ENCODE results near the gene PHLPP1. TPM values are rescaled to one million over a fixed set of nuclear protein-coding genes. Genes with fewer than 3 reads are reported as not detected.
A peak's percentile ranks its signal among the peaks of the same experiment; 100 is the strongest.

Gene PHLPP1
- total RNA-seq, 1 experiment from 2014 or later, result 39.9 TPM

GRCh38 chr18:62678847-62679485 lies 36.4 kb upstream of the PHLPP1 start:
- no peak overlapping the region for H3K56ac ChIP-seq (ENCODE audit: insufficient read length, low read depth, low read length)
- no CpG with 5 or more reads among the region's 9 CpGs for WGBS (ENCODE audit: extremely low coverage, insufficient read length, low lambda C conversion rate)
- no peaks in the 10 kb centered on the region for H3K79me1 ChIP-seq (ENCODE audit: insufficient read depth, low read depth, low read length, poor library complexity, severe bottlenecking)
- H4K5ac ChIP-seq (ENCODE audit: insufficient read length, low read depth, low read length), result no peak overlapping the region
- peak overlapping the region; percentile 15 for H3K27ac ChIP-seq (ENCODE audit: insufficient read length, low read depth, low read length)
- H3K23me2 ChIP-seq (ENCODE audit: insufficient read length, low read depth, low read length, poor library complexity, severe bottlenecking), result no peaks in the 10 kb centered on the region
- H4K20me1 ChIP-seq (ENCODE audit: control insufficient read depth, insufficient read depth, insufficient read length), result no peaks in the 10 kb centered on the region
- H2AFZ ChIP-seq (ENCODE audit: low read length), result peak overlapping the region; percentile 94
- H3K27me3 ChIP-seq (ENCODE audit: insufficient read depth, low read length), result no peaks in the 10 kb centered on the region
- H2BK5ac ChIP-seq (ENCODE audit: insufficient read length, low read length), result no peak overlapping the region
- no peak overlapping the region for H3K4me2 ChIP-seq (ENCODE audit: insufficient read depth, insufficient read length, low read length)
- H3K4ac ChIP-seq (ENCODE audit: low read depth, low read length), result no peak overlapping the region
- no peak overlapping the region for H4K91ac ChIP-seq (ENCODE audit: insufficient read length, low read depth, low read length)
- peak overlapping the region; percentile 50 for H3K18ac ChIP-seq (ENCODE audit: insufficient read length, low read depth, low read length)
- no peaks in the 10 kb centered on the region for H3K79me2 ChIP-seq (ENCODE audit: insufficient read depth, low read length)
- peak; percentile 33 for DNase-seq
- H3K23ac ChIP-seq (ENCODE audit: insufficient read length, low read depth, low read length), result no peak overlapping the region
- no peak for TF ChIP-seq CTCF (conservative IDR thresholded peaks at IDR 0.05)
- peaks cover 5% of the 10 kb centered on the region; the same call in 1 of the 2 replicates for H3K4me1 ChIP-seq (ENCODE audit: insufficient read depth, low read length)
- H4K8ac ChIP-seq (replicated peaks; ENCODE audit: insufficient read length, low read depth, low read length), result peak overlapping the region; percentile 95
- no peak overlapping the region for H2BK120ac ChIP-seq (ENCODE audit: low read depth, low read length, poor library complexity, severe bottlenecking)
- H3K9ac ChIP-seq (ENCODE audit: extremely low read depth, insufficient read length, low read length), result no peak overlapping the region
- Mint-ChIP-seq H3K27me3 (ENCODE audit: low read depth) (no peaks in the 10 kb centered on the region), H3K4me1 (peaks cover 16 to 25% of the 10 kb centered on the region in 2 experiments), H3K36me3 (ENCODE audit: insufficient read depth in 1 of 3, low read depth in 3 of 3) (peaks cover 0 to 3% (median 0%) of the 10 kb centered on the region in 3 experiments; a peak in 2 of 7 replicates), H3K4me3 (no peak overlapping the region; a peak in 1 of 5 replicates), H3K27ac (peak overlapping the region; percentile 36 to 95 (median 78); a peak in 6 of 7 replicates), H3K9me3 (peaks cover 4 to 5% of the 10 kb centered on the region in 2 experiments; a peak in 3 of 5 replicates)
- H2BK15ac ChIP-seq (ENCODE audit: low read depth, low read length), result no peak overlapping the region
- no peak overlapping the region for H2BK20ac ChIP-seq (ENCODE audit: low read depth, low read length, poor library complexity, severe bottlenecking)
- peak overlapping the region; percentile 96 for H2BK12ac ChIP-seq (ENCODE audit: insufficient read length, low read depth, low read length)
- no peak overlapping the region for H2AK5ac ChIP-seq (ENCODE audit: insufficient read length, low read length)
- no peaks in the 10 kb centered on the region for H3K9me3 ChIP-seq (ENCODE audit: control insufficient read depth, low read depth, low read length)
- H3K14ac ChIP-seq (ENCODE audit: insufficient read depth, low read length), result peak overlapping the region; percentile 63
- H3T11ph ChIP-seq (ENCODE audit: low read length), result no peak overlapping the region

Data from H9 (cell line).